GM21447 (cell line): ENCODE results near the gene FYN.

Experiments
- ATAC-seq: cut with Tn5 transposase; IDR thresholded peaks from one replicate; pipeline ENCODE4 v1.9.1; 2021; ENCODE audit not compliant: unreplicated experiment

The FYN gene

GRCh38 chr6:111757342-111757741 lies 115.9 kb downstream of the FYN start:
- ATAC-seq = no peak

- ATAC-seq = no peak
Measured at GRCh38 chr6:111754423-111754822, 118.8 kb downstream of the FYN start.

- ATAC-seq = no peak
Measured at GRCh38 chr6:111753573-111753972, 119.7 kb downstream of the FYN start.

GRCh38 chr6:111752476-111752875 lies 120.8 kb downstream of the FYN start:
- no peak for ATAC-seq

- ATAC-seq = peak; percentile 94
Measured at GRCh38 chr6:111750753-111751673, 122.2 kb downstream of the FYN start.

- no peak for ATAC-seq
Measured at GRCh38 chr6:111750153-111750552, 123.1 kb downstream of the FYN start.

- no peak for ATAC-seq
Measured at GRCh38 chr6:111748231-111748647, 125.0 kb downstream of the FYN start.

GRCh38 chr6:111747829-111748228 lies 125.4 kb downstream of the FYN start:
- no peak for ATAC-seq

- no peak for ATAC-seq
Measured at GRCh38 chr6:111747396-111747795, 125.9 kb downstream of the FYN start.

GRCh38 chr6:111746983-111747382 lies 126.3 kb downstream of the FYN start:
- no peak for ATAC-seq

GRCh38 chr6:111745636-111746035 lies 127.6 kb downstream of the FYN start:
- ATAC-seq = no peak

GRCh38 chr6:111745186-111745585 lies 128.1 kb downstream of the FYN start:
- no peak for ATAC-seq

GRCh38 chr6:111743862-111744692 lies 129.2 kb downstream of the FYN start:
- no peak for ATAC-seq

GRCh38 chr6:111743360-111743759 lies 129.9 kb downstream of the FYN start:
- ATAC-seq = no peak

- no peak for ATAC-seq
Measured at GRCh38 chr6:111741177-111741952, 131.9 kb downstream of the FYN start.

- ATAC-seq = peak; percentile 59
Measured at GRCh38 chr6:111740506-111740905, 132.7 kb downstream of the FYN start.

- no peak for ATAC-seq
Measured at GRCh38 chr6:111739257-111739696, 134.0 kb downstream of the FYN start.

GRCh38 chr6:111738631-111739030 lies 134.6 kb downstream of the FYN start:
- ATAC-seq = no peak

GRCh38 chr6:111738156-111738555 lies 135.1 kb downstream of the FYN start:
- ATAC-seq = no peak

- no peak for ATAC-seq
Measured at GRCh38 chr6:111737065-111737521, 136.2 kb downstream of the FYN start.
